Ectodermal cell (in vitro differentiated cells): ENCODE measurements around the gene CTAGE4.
"Not testable (repeated sequence)": the region's sequence is repeated elsewhere in the genome, so short reads cannot be mapped to it uniquely, and the experiment has no call there.

Experiments
- H3K27ac ChIP-seq: 2 replicates; pipeline ENCODE4 v1.7.0; 2013; ENCODE audit warnings: mild to moderate bottlenecking, low read depth, low read length; ENCODE audit not compliant: insufficient read depth, poor library complexity, severe bottlenecking
- H3K27me3 ChIP-seq: 2 replicates; pipeline ENCODE4 v1.7.0; 2013; ENCODE audit warnings: mild to moderate bottlenecking, low read length; ENCODE audit not compliant: insufficient read depth, control insufficient read depth, poor library complexity, severe bottlenecking
- H3K36me3 ChIP-seq: one replicate; pipeline ENCODE4 v1.7.0; 2013; ENCODE audit warnings: low read length; ENCODE audit not compliant: control insufficient read depth, insufficient read depth
- H3K4me1 ChIP-seq: one replicate; pipeline ENCODE4 v1.7.0; 2013; ENCODE audit warnings: low read length; ENCODE audit not compliant: control insufficient read depth, insufficient read depth
- H3K4me3 ChIP-seq: 2 replicates; pipeline ENCODE4 v1.7.0; 2013; ENCODE audit warnings: low read depth, low read length, control low read depth; ENCODE audit not compliant: insufficient read depth
- H3K9me3 ChIP-seq: 2 replicates; pipeline ENCODE4 v1.7.0; 2013; ENCODE audit warnings: mild to moderate bottlenecking, low read length, moderate library complexity; ENCODE audit not compliant: control insufficient read depth
- WGBS, 2 experiments: methylation state at CpG; one replicate each; pipeline ENCODE4 v1.1.7; 2013; ENCODE audit warnings: missing lambda C conversion rate in 2 of 2; 5-methylcytosine and 5-hydroxymethylcytosine counted together

The CTAGE4 gene

GRCh38 chr7:144178380-144179164, 4.7 kb upstream of the CTAGE4 start:
- H3K27ac ChIP-seq, H3K27me3 ChIP-seq, H3K4me1 ChIP-seq, H3K36me3 ChIP-seq, H3K9me3 ChIP-seq, H3K4me3 ChIP-seq: not testable (repeated sequence)
- WGBS, 2 experiments: 4% methylated on average over 2 of the region's 10 CpGs; no CpG with 5 or more reads in 1 of the 2 experiments

- H3K36me3 ChIP-seq, H3K27me3 ChIP-seq, H3K4me3 ChIP-seq, H3K4me1 ChIP-seq, H3K27ac ChIP-seq, H3K9me3 ChIP-seq: not testable (repeated sequence)
- no CpG with 5 or more reads among the region's 2 CpGs for WGBS, 2 experiments
Measured at GRCh38 chr7:144179165-144179479, 4.1 kb upstream of the CTAGE4 start.

GRCh38 chr7:144187848-144188247, 4.6 kb downstream of the CTAGE4 start:
- WGBS, 2 experiments: no CpG with 5 or more reads among the region's 5 CpGs
- not testable (repeated sequence) for H3K4me1 ChIP-seq, H3K9me3 ChIP-seq, H3K4me3 ChIP-seq, H3K27ac ChIP-seq, H3K36me3 ChIP-seq, H3K27me3 ChIP-seq

- not testable (repeated sequence) for H3K27me3 ChIP-seq, H3K4me1 ChIP-seq, H3K9me3 ChIP-seq, H3K36me3 ChIP-seq, H3K27ac ChIP-seq, H3K4me3 ChIP-seq
- no CpG with 5 or more reads among the region's 3 CpGs for WGBS, 2 experiments
Measured at GRCh38 chr7:144188578-144189171, 5.4 kb downstream of the CTAGE4 start.

GRCh38 chr7:144193782-144194181, 10.5 kb downstream of the CTAGE4 start:
- H3K36me3 ChIP-seq, H3K27ac ChIP-seq, H3K9me3 ChIP-seq, H3K4me1 ChIP-seq, H3K4me3 ChIP-seq, H3K27me3 ChIP-seq: not testable (repeated sequence)
- no CpG with 5 or more reads among the region's 11 CpGs for WGBS, 2 experiments

GRCh38 chr7:144194453-144194852, 11.2 kb downstream of the CTAGE4 start:
- H3K9me3 ChIP-seq, H3K27me3 ChIP-seq, H3K36me3 ChIP-seq, H3K4me3 ChIP-seq, H3K27ac ChIP-seq, H3K4me1 ChIP-seq: not testable (repeated sequence)
- no CpG with 5 or more reads among the region's 6 CpGs for WGBS, 2 experiments

GRCh38 chr7:144195212-144195872, 12.1 kb downstream of the CTAGE4 start, which contains the start of gene ARHGEF35:
Gene ARHGEF35 (minus strand): TSS chr7:144195833. CDS start chr7:144188383, 7,450 bp downstream.
- WGBS, 2 experiments: no CpG with 5 or more reads among the region's 51 CpGs
- H3K27ac ChIP-seq, H3K4me1 ChIP-seq, H3K36me3 ChIP-seq, H3K27me3 ChIP-seq, H3K9me3 ChIP-seq, H3K4me3 ChIP-seq: not testable (repeated sequence)

GRCh38 chr7:144198934-144199333, 15.7 kb downstream of the CTAGE4 start:
- H3K4me1 ChIP-seq, H3K27me3 ChIP-seq, H3K36me3 ChIP-seq, H3K27ac ChIP-seq, H3K4me3 ChIP-seq, H3K9me3 ChIP-seq: not testable (repeated sequence)
- 42 to 92% methylated on average over 1 to 3 of the region's 4 CpGs for WGBS, 2 experiments

- H3K4me1 ChIP-seq, H3K36me3 ChIP-seq, H3K4me3 ChIP-seq, H3K9me3 ChIP-seq, H3K27me3 ChIP-seq, H3K27ac ChIP-seq: not testable (repeated sequence)
- WGBS, 2 experiments: no CpG with 5 or more reads among the region's 1 CpG
Measured at GRCh38 chr7:144201978-144202377, 18.7 kb downstream of the CTAGE4 start.

- WGBS, 2 experiments: no CpG with 5 or more reads among the region's 3 CpGs
- H3K4me1 ChIP-seq, H3K27me3 ChIP-seq, H3K9me3 ChIP-seq, H3K27ac ChIP-seq, H3K4me3 ChIP-seq, H3K36me3 ChIP-seq: not testable (repeated sequence)
Measured at GRCh38 chr7:144203086-144203485, 19.8 kb downstream of the CTAGE4 start.
